ENCODE measurements around the gene LIN7C. TPM values are rescaled to one million over a fixed set of nuclear protein-coding genes. Genes with fewer than 3 reads are reported as not detected.

LIN7C gene
- total RNA-seq, 1 donor, result 8.9 TPM

DNA sequence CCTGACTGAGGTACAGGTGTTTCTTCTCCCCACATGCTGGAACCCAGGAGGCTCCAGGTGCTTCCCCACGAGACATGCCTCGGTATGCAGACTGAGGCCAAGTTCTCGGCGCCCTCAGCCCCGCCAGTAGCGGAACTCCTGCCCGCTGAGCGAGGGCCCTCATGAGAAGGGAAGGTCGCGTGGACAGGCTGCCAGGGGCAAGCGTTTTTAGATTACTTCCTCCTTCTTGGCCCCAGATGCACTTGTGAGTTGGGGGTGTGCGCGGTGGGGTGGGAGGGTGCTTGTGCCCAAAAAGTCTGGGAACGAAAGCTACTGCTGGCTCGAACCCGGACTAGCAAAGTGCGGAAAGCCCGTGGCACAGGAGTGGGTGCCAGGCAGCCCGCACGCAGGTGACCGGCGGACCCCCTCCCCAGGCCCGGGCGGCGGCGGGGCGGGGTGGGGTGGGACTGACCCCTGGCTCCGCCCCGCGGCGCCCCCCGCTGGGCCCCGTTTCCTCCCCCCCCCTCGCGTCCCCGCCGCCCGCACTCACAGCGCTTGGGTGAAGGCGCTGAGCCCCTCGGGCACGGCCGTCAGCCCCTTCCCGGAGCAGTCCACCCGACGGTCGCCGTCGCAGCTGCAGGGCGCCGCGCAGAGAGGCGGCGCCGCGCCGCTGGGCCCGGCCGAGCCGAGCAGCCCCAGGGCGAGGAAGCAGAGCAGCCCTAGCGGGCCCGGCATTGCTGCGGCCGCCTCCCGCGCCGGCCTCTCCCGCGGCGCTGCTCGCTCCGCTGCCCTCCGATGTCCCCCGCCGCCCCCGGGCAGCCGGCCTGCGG is 34.8 kb downstream of the LIN7C start:
- DNase-seq (ENCODE audit: low read depth in 2 of 3, low spot score in 2 of 3), result peak in 2 of 3 donors; percentile 51 to 71

DNA sequence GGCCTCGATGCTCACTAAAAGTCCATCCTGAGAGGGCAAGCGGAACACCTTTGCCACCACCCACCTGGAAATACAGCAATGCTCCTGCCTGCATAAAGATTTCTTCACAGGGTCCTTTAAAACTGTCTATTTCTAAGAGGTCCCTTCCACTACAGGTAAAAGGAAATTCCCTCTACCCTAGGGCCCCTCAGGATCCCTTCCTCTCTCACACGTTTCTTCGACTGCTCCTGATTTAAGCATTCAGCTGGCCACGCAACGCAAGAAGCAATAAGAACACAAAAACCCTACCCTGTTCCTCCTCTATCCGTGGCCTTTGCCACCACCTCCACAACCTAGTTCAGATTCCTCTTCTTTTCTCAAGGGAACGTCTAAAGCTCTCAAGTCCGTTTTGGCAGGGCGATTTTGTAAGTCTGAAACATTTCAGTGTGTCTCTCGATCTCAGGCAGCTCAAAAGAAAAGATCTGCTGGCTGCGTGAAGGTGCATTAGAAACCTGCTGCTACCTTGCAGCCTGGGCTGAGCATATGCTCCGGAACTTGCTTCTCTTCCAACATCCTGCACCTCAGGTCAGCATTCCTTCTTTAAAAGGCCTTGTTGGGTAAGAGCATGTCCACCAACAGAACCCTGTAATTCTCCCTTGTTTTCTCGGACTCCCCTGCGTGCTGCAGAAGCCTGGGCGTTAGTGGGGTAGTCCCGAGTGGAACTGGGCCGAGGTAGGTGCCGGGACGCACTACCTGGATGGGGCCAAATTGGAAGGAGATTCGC is 35.6 kb downstream of the LIN7C start:
- DNase-seq (ENCODE audit: low read depth in 2 of 3, low spot score in 2 of 3), result peak in 1 of 3 donors; percentile 8

DNA sequence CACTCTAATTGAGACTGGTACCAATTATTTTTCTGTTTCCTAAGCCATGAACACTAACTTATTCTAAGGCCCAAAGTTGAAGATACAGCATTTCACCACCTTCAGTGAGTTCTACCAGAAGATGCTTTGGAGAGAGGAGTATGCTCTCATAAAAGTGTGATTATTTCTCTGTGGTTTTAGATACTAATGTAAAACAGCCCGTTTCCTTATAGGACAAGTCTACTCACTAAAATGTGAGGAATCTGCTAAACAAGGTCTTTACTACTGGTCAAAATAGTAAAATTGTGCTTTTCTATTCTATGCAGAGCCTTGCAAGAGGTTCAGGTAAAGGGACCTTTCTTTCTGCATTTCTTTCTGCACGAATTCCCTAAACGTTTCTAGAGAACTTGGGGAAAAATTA is 36.4 kb downstream of the LIN7C start:
- DNase-seq (ENCODE audit: low read depth in 2 of 3, low spot score in 2 of 3), result no peak

DNA sequence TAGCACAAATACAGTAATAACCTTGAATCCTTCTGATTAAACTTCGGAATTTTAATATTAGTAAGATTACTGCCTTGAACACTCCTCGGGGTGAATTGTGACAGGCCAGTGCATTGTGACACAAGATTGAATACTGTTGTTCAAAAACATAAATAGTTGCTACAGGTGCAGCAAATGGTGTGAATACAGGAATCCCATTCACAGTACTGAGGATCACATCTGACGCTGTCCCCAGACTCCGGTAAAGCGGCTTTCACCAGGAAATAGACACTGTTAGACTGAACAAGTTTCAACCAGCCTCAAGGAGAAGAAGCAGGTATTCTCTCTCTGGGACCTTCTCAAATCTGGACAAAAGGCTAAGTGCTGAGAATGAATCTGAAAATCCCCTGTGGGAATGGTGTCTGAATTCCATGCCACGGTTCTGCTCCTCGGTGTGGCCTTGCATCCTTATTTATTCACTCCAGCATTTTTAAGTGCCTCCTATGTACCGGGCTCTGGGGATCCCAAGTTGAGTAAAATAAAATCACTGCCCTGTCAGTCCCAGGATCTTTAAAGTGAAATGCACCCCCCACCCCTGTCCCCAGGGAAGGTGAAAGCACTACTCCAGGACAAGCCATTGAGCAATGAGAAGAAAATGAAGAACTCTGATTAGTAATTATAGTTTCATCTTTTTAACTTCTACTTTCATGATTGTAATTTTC is 37.4 kb downstream of the LIN7C start:
- no peak for DNase-seq (ENCODE audit: low read depth in 2 of 3, low spot score in 2 of 3)

DNA sequence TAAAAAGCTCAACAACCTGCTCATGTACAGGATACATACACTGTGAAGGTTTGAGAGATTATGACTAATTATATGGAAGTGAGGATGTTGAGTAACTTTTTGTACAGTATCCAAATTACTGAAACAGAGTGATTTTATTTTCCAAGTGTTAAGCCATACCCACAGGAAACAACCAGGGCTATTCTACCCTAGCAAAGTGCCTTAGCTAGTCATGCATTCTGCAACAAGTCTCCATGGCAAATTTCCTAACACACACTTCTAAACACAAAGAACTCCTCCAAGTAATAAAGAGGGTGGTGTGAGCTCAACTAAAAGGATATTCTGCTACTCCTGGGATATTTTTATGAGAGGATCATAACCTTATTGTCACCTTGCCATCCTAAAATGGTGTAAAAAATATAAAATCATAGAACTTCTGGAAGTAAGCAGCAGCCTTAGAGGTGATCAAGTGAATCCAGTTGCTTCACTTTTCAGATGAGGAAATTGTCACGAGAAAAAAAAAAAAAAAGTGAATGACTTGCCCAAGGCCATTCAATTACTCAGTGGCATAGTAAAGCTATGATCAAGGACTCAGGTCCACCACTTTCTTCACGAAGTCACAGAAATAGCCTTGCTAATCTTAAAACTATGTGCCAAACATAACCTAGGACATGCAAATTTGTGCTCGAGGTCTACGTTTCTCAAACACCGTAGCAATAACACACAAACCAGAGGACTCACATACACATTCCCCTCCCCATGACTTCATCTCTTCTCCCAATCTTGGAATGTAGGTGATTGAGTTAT is 38.2 kb downstream of the LIN7C start:
- DNase-seq (ENCODE audit: low read depth in 2 of 3, low spot score in 2 of 3), result no peak

DNA sequence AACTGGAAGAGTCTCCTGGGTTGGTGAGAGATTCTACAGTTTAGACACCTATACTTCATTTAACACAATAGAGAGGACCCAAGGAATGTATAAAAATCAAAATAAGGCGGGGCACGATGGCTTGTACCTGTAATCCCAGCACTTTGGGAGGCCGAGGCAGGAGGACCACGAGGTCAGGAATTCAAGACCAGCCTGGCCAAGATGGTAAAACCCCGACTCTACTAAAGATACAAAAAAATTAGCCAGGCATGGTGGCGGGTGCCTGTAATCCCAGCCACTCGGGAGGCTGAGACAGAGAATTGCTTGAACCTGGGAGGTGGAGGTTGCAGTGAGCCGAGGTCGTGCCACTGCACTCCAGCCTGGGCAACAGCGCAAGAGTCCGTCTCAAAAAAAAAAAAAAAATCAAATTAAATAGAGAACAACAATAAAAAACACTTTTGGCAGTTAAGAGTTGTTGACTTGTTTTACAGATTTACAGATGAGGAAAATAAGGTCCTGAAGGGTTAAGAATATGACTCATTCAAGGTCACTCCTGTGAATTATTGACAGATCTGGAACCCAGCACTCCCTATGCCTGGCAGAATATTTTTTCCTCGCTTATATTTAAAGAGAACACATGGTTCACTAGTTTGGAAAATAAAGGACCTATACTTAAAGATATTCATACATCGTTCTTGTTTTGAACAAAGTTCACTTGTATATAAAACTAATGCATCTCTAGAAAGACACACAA is 39.2 kb downstream of the LIN7C start:
- no peak for DNase-seq (ENCODE audit: low read depth in 2 of 3, low spot score in 2 of 3)

DNA sequence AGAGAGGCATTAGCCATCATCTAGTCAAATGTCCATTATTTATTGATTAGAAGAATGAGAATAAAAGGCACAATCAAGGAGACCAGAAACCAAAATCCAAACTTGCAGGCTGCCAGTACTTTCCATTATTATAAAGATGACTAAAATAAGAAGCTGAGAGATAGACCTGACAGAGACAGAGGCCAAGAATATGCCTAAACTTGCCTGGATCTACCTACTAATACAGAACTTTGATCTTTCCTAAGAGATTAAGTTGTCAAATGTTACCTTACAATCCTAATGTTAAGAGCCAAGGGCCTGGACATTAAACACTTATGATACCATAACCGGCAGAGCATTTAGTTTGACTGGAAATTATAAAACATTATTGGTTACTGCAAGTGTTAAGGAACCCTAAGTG is 40.2 kb downstream of the LIN7C start:
- DNase-seq (ENCODE audit: low read depth in 2 of 3, low spot score in 2 of 3), result no peak

DNA sequence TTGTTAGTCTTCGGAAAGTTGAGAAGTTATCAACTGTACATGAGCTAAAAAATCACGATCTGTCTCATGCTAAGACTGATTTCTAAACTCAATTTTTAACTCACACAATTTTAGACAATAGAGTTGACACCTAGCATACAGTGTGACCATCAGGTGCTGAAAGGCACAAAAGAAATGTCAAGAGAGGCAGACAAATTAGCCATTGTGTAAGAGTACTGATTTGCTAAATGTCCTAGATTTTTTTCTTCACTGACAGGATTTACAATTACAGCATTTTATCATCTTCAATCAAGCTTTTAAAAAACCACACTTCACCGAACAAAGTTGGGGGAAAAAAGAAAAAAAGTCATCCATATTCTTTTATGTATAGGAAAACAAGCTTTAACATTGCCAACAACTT is 40.9 kb downstream of the LIN7C start:
- DNase-seq (ENCODE audit: low read depth in 2 of 3, low spot score in 2 of 3), result no peak

DNA sequence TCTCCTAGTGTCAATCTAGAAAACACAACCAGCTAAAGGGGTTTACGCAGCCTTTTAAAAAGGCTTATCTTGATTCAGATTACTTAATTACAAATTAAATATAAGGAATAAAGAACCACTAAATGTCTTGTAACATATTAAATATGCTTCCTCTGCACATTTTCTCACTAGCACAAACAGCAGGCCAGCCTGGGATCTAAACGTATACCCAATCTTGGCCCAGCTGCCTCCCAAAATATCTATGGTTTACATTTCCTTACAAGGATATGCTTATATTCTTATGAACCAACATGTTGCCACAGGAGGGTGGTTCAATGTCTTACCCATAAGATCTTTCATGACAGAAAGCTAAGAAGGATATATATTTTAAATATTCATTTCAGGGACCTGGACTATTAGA is 41.7 kb downstream of the LIN7C start:
- no peak for DNase-seq (ENCODE audit: low read depth in 2 of 3, low spot score in 2 of 3)

DNA sequence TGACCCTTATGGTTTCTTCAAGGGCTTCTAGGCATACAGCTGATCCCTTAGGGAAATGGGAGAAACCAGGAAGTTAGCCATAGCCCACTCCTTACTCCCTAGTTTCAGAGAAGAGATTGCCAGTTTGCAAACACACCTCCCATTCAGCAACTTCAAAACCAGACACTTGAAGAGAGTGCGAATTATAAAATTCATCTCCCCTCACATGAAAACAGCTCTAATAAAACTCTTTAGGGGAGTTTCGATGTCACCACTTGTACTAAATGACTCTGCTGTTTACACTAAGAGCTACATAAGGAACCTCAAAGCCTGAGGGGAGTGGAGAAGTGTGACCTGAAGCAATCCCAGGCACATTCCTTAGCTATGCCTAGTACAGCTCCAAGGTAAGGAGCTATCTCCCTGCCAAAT is 42.3 kb downstream of the LIN7C start:
- no peak for DNase-seq (ENCODE audit: low read depth in 2 of 3, low spot score in 2 of 3)

DNA sequence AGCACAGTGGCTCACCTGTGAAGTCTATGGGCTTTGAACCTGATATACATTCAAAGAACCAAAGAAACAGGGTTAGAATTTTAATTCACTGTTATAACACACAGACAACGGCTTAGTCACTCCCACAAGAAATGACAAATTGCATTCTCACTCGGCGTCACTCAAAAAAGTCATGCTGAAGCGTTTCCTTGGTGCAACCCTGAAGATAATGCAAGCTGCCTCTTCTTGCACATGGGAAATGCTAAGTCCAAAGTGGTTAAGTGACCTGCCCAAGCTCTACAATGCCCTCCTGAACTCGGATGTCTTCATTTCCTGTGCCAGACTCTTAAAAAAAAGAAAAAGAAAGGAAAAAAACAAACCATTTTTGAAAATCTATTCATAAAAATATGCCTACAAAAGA is 44.0 kb downstream of the LIN7C start:
- no peak for DNase-seq (ENCODE audit: low read depth in 2 of 3, low spot score in 2 of 3)

DNA sequence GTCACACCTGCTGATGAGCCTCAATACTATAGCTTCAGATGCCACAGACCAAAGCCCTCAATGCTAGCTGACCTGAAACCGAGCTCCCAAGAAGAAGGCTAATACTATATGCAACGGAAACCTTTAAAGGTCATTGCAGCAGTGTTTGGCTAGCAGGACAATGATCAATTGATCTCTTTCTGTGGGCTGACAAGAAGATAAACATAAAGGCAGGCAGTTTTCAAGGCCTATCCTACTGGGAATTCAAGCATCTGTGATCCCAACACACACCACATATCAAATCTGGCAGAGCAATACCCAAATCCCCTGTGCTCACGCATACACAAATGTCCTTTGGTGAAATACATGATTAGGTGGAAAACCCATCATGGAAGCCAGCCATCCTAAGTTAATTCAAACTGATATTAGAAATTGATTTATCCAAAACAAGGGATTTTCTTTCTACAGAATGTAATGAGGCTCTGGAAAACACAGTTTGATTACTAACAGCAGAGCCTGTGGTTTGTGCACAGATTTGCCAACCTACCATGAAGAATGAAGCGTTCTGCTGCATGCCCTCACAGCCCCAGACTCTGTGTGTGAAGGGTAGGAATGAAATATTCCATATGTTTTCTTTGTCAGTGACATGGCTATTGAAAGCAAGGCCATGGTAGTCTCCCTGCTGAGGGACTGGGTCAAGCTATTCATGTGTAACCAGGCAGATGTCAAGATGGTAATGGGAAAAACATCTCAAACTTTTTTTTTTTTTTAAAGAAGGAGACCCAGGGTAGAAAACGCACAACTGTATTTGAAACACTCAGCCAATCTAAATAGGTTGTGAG is 46.2 kb downstream of the LIN7C start:
- no peak for DNase-seq (ENCODE audit: low read depth in 2 of 3, low spot score in 2 of 3)

DNA sequence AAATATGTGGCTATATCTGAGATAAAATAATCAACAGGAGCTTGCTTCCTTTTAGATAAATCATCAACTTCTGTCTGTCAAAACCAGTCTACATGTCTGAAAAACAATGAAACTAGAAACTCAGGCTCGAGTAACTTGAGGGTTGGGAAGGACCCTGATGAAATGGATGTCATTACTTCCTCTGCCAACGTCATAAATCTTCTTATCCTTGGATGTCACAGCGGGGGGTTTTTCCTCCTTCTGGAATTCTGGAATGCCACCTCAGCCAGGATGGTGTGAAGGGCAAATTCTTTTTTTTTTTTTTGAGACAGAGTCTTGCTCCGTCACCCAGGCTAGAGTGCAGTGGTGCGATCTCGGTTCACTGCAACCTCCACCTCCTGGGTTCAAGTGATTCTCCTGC is 47.4 kb downstream of the LIN7C start:
- DNase-seq (ENCODE audit: low read depth in 2 of 3, low spot score in 2 of 3), result no peak

DNA sequence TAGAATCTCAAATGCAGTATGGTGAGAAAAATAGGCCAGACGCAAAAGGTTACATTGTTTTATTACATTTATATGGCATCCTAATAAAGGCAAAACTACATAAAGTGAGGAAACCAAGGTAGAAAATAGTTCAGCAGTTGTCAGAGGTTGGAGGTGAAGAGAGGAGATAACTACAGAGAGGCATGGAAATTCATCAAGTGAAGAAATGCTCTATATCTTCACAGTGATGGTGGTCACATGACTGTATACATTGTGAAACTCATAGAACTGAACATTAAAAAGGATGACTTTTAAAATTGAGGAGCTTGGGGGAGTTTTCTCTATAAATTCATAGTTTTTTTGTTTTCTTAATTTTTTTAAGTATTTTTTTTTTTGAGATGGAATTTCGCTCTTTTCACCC is 48.4 kb downstream of the LIN7C start:
- no peak for DNase-seq (ENCODE audit: low read depth in 2 of 3, low spot score in 2 of 3)

DNA sequence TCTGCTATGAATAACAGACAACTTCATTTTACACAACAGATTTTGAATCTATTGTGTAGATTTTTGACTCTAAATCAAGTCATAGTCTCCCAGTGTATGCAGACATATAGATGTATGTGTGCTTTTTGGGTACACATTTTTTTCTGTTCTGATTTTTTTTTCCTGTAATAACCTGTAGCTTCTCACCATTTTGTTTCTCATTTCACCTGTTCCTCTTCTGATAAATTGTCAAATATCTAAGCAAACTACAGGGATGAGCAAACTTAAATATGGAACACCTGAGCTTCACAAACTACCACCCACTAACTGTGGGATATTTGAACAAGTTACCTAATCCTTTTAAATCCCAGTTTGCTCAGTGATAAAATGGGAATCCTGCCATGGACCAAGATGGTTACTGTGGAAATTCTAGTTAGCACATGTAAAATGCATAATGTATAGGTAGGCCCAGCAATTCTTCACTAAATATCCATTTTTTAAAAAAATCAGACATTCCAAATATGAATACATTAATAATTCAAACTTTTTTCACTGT is 49.7 kb downstream of the LIN7C start:
- DNase-seq (ENCODE audit: low read depth in 2 of 3, low spot score in 2 of 3), result no peak

DNA sequence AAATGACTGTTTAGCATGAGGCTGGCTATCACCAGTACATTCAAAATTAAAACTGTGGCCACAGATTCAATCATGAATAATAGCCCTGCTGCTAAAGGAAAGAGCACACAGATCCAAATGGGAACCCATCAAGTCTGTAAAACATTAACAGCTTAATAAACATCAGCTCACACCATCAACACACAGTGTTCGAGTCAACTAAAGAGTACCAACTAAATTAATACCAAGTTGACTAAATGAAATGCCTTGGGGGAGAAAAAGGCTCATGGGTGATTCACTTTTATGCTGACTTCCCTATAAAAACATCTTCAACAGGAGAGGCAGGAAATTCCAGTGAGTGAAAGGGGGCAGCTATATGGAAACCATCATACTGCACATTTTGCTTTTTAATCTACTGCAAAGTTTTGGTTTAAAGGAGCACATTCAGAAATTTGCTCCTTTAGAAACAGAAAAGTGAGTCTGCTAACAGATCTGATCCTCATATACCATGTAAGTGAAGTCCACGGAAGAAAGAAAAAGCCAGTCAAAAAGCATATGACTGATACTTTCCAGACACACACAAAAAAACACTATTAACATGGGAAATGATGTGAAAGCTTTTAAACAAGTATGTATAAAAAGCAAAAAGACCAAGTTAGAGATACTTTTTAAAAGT is 50.3 kb downstream of the LIN7C start:
- DNase-seq (ENCODE audit: low read depth in 2 of 3, low spot score in 2 of 3), result no peak

DNA sequence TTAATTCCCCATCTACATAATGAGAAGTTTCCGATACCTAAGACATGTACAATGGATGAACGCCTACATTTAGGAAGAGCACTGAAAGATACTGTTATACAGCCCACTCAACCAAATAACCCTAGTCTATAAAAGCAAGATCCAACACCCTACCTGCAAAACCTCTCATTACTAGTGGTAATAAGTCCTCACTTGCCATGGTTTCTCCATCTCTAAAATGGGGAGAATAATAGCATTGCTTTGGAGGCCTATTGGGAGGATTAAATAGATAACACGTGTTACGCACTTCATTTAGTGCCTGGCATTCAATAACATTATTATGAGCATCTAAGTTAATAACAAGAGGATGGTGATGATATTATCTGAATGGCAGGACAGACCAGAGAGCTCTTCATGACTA is 50.9 kb downstream of the LIN7C start:
- DNase-seq (ENCODE audit: low read depth in 2 of 3, low spot score in 2 of 3), result no peak

DNA sequence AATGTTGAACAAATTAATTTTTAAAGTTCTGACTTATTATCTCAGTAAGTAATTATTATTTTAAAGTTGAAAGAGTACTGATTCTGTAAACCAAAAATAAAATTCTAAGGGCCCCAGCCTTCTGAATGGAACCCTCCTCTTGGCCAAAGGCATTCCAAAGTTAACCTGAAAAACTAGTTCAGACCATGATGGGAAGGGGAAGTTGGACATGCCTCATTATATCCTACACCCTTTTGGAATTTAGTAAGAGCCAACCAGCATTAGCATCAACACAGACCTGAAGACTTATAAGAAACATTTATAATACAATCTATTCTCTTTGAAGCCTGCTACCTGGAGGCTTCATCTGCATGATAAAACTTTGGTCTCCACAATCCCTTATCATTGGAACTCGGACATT is 52.9 kb downstream of the LIN7C start:
- no peak for DNase-seq (ENCODE audit: low read depth in 2 of 3, low spot score in 2 of 3)

DNA sequence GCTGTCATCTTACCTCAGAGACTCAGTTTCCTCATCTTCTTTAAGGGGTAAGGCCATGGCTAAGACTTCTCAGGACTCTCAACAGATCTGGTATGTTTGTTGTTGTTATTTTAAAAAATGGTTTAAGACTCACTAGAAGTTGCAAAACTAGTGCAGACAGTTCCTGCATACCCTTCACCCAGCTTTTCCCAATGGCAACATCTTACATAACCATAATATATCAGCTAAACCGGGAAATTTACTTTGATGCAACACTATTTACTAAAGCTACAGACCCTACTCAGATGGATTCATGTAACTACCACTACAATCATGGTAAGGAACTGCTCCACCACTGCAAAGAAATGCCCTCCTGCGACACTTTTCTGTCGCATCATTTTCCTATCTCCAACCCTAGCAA is 54.4 kb downstream of the LIN7C start:
- DNase-seq (ENCODE audit: low read depth in 2 of 3, low spot score in 2 of 3), result no peak

Data from hematopoietic multipotent progenitor cell (in vitro differentiated cells).